A673 (cell line): ENCODE measurements around the gene LIPH. TPM values are rescaled to one million over a fixed set of nuclear protein-coding genes. Genes with fewer than 3 reads are reported as not detected.

Experiments
- BruUV-seq: library from RNA; stranded (reverse); fragments of 400-500 nt; replicated peaks from 2 replicates; lab custom pipeline; 2021; lab: Mats Ljungman, UMichigan
- CTCF ChIA-PET: fragments of 300-600 bp; sonication (Branson Sonifier 250); formaldehyde crosslinking; loops from one replicate; lab custom pipeline; 2022; ENCODE audit warnings: antibody characterized with exemption; lab: Charles Lee
- POLR2A ChIA-PET: fragments of 300-600 bp; sonication (Branson Sonifier 250); formaldehyde crosslinking; loops from one replicate; lab custom pipeline; 2022; ENCODE audit warnings: antibody characterized with exemption; ENCODE audit not compliant: low non-redundant PET; lab: Charles Lee
- DNase-seq: peaks from one replicate; pipeline ENCODE4 v3.0.0-alpha.2; 2015; ENCODE audit warnings: low spot score
- H3K27ac ChIP-seq: fragments of 200-600 bp; sonication (generic); 2 replicates; pipeline ENCODE4 v1.5.1; 2016; ENCODE audit warnings: mixed run types, low read depth, mild to moderate bottlenecking, mixed read lengths, antibody characterized with exemption, low read length; ENCODE audit not compliant: poor library complexity, severe bottlenecking
- H3K27me3 ChIP-seq: fragments of 200-600 bp; sonication (generic); replicated peaks from 2 replicates; pipeline ENCODE4 v1.6.1; 2017; ENCODE audit warnings: mixed run types, low read depth, mild to moderate bottlenecking, mixed read lengths, antibody characterized with exemption, low read length; ENCODE audit not compliant: insufficient read depth, poor library complexity
- H3K36me3 ChIP-seq: fragments of 200-600 bp; sonication (generic); 2 replicates; pipeline ENCODE4 v1.6.1; 2016; ENCODE audit warnings: mixed run types, mild to moderate bottlenecking, mixed read lengths, antibody characterized with exemption, low read length; ENCODE audit not compliant: insufficient read depth, poor library complexity, severe bottlenecking
- H3K4me1 ChIP-seq: fragments of 200-600 bp; sonication (generic); 2 replicates; pipeline ENCODE4 v1.6.1; 2017; ENCODE audit warnings: mixed run types, mild to moderate bottlenecking, mixed read lengths, antibody characterized with exemption, low read length; ENCODE audit not compliant: insufficient read depth, poor library complexity, severe bottlenecking
- H3K4me3 ChIP-seq: fragments of 200-600 bp; sonication (generic); 2 replicates; pipeline ENCODE4 v1.5.1; 2016; ENCODE audit warnings: low read depth, mixed run types, mild to moderate bottlenecking, mixed read lengths, low read length; ENCODE audit not compliant: poor library complexity, severe bottlenecking
- H3K9me3 ChIP-seq: fragments of 200-600 bp; sonication (generic); 2 replicates; pipeline ENCODE4 v1.6.1; 2016; ENCODE audit warnings: mixed run types, low read depth, mild to moderate bottlenecking, mixed read lengths, antibody characterized with exemption, low read length; ENCODE audit not compliant: poor library complexity, severe bottlenecking
- EZH2 ChIP-seq: fragments of 200-600 bp; sonication (generic); IDR thresholded peaks from 2 replicates; pipeline ENCODE4 v1.6.1; 2017; ENCODE audit warnings: borderline replicate concordance, low read depth, mild to moderate bottlenecking, mixed read lengths, antibody characterized with exemption, low read length; ENCODE audit not compliant: poor library complexity, severe bottlenecking
- intact Hi-C: fragments of 100-400 bp; cut with micrococcal nuclease; formaldehyde crosslinking; loops from one replicate; pipeline ENCODE4 v1.10.0; 2022; ENCODE audit not compliant: unreplicated experiment
- total RNA-seq: library from RNA; stranded (reverse); gene quantifications from 2 replicates; pipeline ENCODE4 v1.2.3, GENCODE V29; 2021
- TF ChIP-seq, protein P1 (sequence below): fragments of 300-800, 200-600 bp; sonication (generic); conservative IDR thresholded peaks from 2 replicates; pipeline ENCODE4 v1.5.1; 2017; ENCODE audit warnings: low read depth, mild to moderate bottlenecking, antibody characterized with exemption, low read length, moderate library complexity, mixed read lengths

LIPH gene
- total RNA-seq, 1 experiment from 2014 or later, result 12.1 TPM

DNA sequence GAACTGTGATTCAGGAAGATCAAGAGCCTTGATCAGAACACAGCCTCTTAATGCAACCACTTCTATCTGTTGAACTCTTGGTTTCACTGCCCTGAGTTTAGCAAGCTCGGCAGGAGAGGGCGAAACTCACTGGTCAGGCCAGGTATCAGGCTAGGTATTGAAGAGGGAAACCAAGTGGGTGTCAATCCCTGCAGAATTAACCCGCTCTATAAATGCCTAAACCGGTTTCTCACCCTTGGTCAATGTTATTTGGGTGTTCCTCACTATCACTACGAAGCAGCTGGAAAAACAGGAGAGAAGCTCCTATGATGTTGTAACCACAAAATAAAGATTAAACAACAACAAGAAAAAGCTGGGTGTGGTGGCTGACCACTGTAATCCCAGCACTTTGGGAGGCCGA lies 23.9 kb downstream of the LIPH start:
- no TSS peak for BruUV-seq
- intact Hi-C loops, result no loop called here
- Histone ChIP-seq H3K9me3 (no peaks in the 10 kb centered on the region), H3K4me3 (no peak overlapping the region), H3K4me1 (no peaks in the 10 kb centered on the region), H3K36me3 (no peaks in the 10 kb centered on the region), H3K27ac (no peak overlapping the region), H3K27me3 (no peaks in the 10 kb centered on the region)
- TF ChIP-seq EZH2, result no peak
- TF ChIP-seq, protein P1, sequence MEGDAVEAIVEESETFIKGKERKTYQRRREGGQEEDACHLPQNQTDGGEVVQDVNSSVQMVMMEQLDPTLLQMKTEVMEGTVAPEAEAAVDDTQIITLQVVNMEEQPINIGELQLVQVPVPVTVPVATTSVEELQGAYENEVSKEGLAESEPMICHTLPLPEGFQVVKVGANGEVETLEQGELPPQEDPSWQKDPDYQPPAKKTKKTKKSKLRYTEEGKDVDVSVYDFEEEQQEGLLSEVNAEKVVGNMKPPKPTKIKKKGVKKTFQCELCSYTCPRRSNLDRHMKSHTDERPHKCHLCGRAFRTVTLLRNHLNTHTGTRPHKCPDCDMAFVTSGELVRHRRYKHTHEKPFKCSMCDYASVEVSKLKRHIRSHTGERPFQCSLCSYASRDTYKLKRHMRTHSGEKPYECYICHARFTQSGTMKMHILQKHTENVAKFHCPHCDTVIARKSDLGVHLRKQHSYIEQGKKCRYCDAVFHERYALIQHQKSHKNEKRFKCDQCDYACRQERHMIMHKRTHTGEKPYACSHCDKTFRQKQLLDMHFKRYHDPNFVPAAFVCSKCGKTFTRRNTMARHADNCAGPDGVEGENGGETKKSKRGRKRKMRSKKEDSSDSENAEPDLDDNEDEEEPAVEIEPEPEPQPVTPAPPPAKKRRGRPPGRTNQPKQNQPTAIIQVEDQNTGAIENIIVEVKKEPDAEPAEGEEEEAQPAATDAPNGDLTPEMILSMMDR, result no peak
- POLR2A ChIA-PET, result no interaction called here
- CTCF ChIA-PET, result no interaction called here
- DNase-seq, result no peak

DNA sequence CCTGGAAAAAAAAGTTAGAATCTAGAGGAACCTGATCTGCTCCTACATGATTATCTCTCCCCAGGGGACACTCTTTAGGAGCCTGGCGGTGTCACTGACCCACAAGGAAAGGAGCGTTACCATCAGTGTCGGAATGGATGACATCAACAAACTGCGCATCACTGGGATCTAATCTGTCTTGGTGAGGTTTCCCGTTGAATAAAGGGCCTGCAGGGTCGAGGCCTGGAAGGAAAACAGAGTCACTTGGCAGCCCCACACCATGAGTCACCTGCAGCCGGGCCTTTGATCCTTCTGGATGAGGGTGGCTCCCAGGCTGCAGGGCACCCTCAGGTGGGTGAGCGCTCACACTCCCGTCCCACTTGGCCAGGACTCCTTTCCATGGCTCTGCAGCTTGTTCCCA lies 25.0 kb downstream of the LIPH start:
- Histone ChIP-seq H3K27me3 (no peaks in the 10 kb centered on the region), H3K4me1 (no peaks in the 10 kb centered on the region), H3K9me3 (no peaks in the 10 kb centered on the region), H3K27ac (no peak overlapping the region), H3K4me3 (no peak overlapping the region), H3K36me3 (no peaks in the 10 kb centered on the region)
- TF ChIP-seq EZH2, result no peak
- TF ChIP-seq, protein P1, result no peak
- intact Hi-C loops, result no loop called here
- ChIA-PET CTCF (no interaction called here), POLR2A (no interaction called here)
- no peak for DNase-seq
- no TSS peak for BruUV-seq

DNA sequence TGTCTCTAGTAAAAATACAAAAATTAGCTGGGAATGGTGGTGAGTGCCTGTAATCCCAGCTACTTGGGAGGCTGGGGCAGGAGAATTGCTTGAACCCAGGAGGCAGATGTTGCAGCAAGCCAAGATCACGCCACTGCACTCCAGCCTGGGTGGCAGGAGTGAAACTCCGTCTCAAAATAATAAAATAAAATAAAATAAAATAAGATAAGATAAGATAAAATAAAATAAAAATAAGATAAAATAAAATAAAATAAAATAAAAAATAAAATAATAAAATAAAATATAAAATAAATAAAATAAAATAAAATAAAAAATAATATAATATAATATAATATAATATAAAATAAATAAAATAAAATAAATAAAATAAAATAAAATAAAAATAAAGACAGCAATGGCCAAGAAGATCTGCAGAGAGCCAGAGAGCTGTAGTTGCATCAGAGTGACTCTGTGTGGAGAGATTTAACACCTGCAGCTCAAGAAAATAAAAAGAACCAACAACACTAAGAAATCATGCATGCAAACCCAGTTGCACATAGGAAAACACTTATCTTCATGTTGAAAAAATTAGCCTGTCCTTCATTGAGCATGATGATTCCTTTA lies 25.9 kb downstream of the LIPH start:
- CTCF ChIA-PET, result no interaction called here
- POLR2A ChIA-PET, result no interaction called here
- no peak for TF ChIP-seq EZH2
- TF ChIP-seq, protein P1, result no peak
- no peaks in the 10 kb centered on the region for H3K27me3 ChIP-seq
- H3K9me3 ChIP-seq, result no peaks in the 10 kb centered on the region
- H3K36me3 ChIP-seq, result no peaks in the 10 kb centered on the region
- DNase-seq, result no peak
- intact Hi-C loops, result no loop called here
- no peak overlapping the region for H3K27ac ChIP-seq
- H3K4me1 ChIP-seq, result no peaks in the 10 kb centered on the region
- no TSS peak for BruUV-seq
- H3K4me3 ChIP-seq, result no peak overlapping the region
